Sigmoid colon (tissue), 7 donors: ENCODE measurements around the gene GALNT10. TPM values are rescaled to one million over a fixed set of nuclear protein-coding genes. Genes with fewer than 3 reads are reported as not detected.

Source experiments
- DNase-seq: peaks from one replicate; pipeline ENCODE4 v3.0.0-alpha.2; 2019
- H3K27ac ChIP-seq, 4 donors: fragments of 200-600 bp; sonication (generic); one replicate each; pipeline ENCODE4 v1.5.1; 2016 to 2019; ENCODE audit warnings: mild to moderate bottlenecking in 1 of 4
- H3K27me3 ChIP-seq, 3 donors: fragments of 200-600 bp; sonication (generic); one replicate each; pipeline ENCODE4 v1.5.1; 2019; ENCODE audit warnings: mild to moderate bottlenecking in 1 of 3
- H3K36me3 ChIP-seq, 4 donors: fragments of 200-600 bp; sonication (generic); one replicate each; pipeline ENCODE4 v1.5.1; 2016 to 2019
- H3K4me1 ChIP-seq, 4 donors: fragments of 200-600 bp; sonication (generic); one replicate each; pipeline ENCODE4 v1.5.1; 2017 to 2019
- H3K4me3 ChIP-seq, 4 donors: fragments of 200-600 bp; sonication (generic); one replicate each; pipeline ENCODE4 v1.5.1; 2017 to 2019; ENCODE audit warnings: mild to moderate bottlenecking in 2 of 4, moderate library complexity in 1 of 4
- H3K9me3 ChIP-seq, 4 donors: fragments of 200-600 bp in 3 of 4; sonication (generic) in 3 of 4; one replicate each; pipeline versions ENCODE4 v1.5.1 to v1.6.1; 2013 to 2019
- CTCF ChIP-seq, 4 experiments: fragments of 450-650 bp in 3 of 4; fragments of 200-600 bp in 1 of 4; IDR thresholded peaks; one replicate each; pipeline ENCODE4 v1.5.1; 2016 to 2019; ENCODE audit warnings: antibody characterized with exemption in 4 of 4, mild to moderate bottlenecking in 3 of 4, moderate library complexity in 2 of 4
- EP300 ChIP-seq, 4 donors: sonication (generic); formaldehyde crosslinking; IDR thresholded peaks; one replicate each; pipeline ENCODE4 v1.6.1; 2017; ENCODE audit warnings: antibody characterized with exemption in 4 of 4
- POLR2A ChIP-seq, 2 donors: fragments of 450-650 bp; IDR thresholded peaks; one replicate each; pipeline ENCODE4 v1.6.1; 2016; ENCODE audit warnings: antibody characterized with exemption in 2 of 2, mild to moderate bottlenecking in 2 of 2, moderate library complexity in 2 of 2
- POLR2AphosphoS5 ChIP-seq, 4 donors: sonication (generic); formaldehyde crosslinking; IDR thresholded peaks; one replicate each; pipeline ENCODE4 v1.6.1; 2017; ENCODE audit warnings: antibody characterized with exemption in 4 of 4
- WGBS, 2 donors: extraction: QIAGEN DNeasy Blood & Tissue Kit; methylation state at CpG; one replicate each; pipeline ENCODE4 v1.1.7; 2013; 5-methylcytosine and 5-hydroxymethylcytosine counted together
- intact Hi-C: fragments of 100-400 bp; cut with DNase I; formaldehyde crosslinking; loops from one replicate; pipeline ENCODE4 v1.15.1; 2023
- polyA plus RNA-seq, 3 donors: library from polyadenylated mRNA; stranded (reverse); fragments of 200-250 nt; gene quantifications; one replicate each; pipeline ENCODE4 v1.2.3, GENCODE V29; 2013
- total RNA-seq, 4 donors: library from RNA; depleted of rRNA; stranded (reverse); fragments of >200 nt; gene quantifications; one replicate each; pipeline ENCODE4 v1.1.0, GENCODE V29; 2016
- donor health status: healthy with polysubstance abuse.
- donor health status: Bipolar disorder and iron deficiency.
- donor health status: healthy.

Gene GALNT10
- total and polyA plus RNA-seq, 7 donors = 6.0 to 41.7 (median 24.3) TPM

GRCh38 chr5:154376481-154376880, 185.9 kb downstream of the GALNT10 start:
- intact Hi-C loops = no loop called here

GRCh38 chr5:154377754-154378533, 187.4 kb downstream of the GALNT10 start:
- H3K36me3 ChIP-seq = peaks cover 0 to 62% (median 20%) of the 10 kb centered on the region in 4 donors
- DNase-seq = no peak
- no peaks in the 10 kb centered on the region for H3K9me3 ChIP-seq
- H3K27ac ChIP-seq = no peak overlapping the region
- TF ChIP-seq POLR2AphosphoS5 (IDR thresholded peaks at IDR 0.05) (no peak), CTCF (IDR thresholded peaks at IDR 0.05) (no peak), POLR2A (IDR thresholded peaks at IDR 0.05) (no peak), EP300 (IDR thresholded peaks at IDR 0.05) (no peak)
- H3K27me3 ChIP-seq = no peaks in the 10 kb centered on the region
- H3K4me1 ChIP-seq = no peaks in the 10 kb centered on the region
- no peak overlapping the region for H3K4me3 ChIP-seq
- WGBS, 2 donors = 87 to 89% methylated on average over 4 of the region's 4 CpGs
- intact Hi-C loops = no loop called here

More at GRCh38 chr5:154376481-154376880, 185.9 kb downstream of the GALNT10 start:
- 72 to 85% methylated on average over 4 of the region's 4 CpGs for WGBS, 2 donors
- Histone ChIP-seq H3K36me3 (peaks cover 0 to 48% (median 16%) of the 10 kb centered on the region in 4 donors), H3K4me1 (peaks cover 0 to 11% (median 6%) of the 10 kb centered on the region in 4 donors), H3K27ac (no peak overlapping the region), H3K27me3 (no peaks in the 10 kb centered on the region), H3K4me3 (no peak overlapping the region), H3K9me3 (no peaks in the 10 kb centered on the region)
- TF ChIP-seq POLR2AphosphoS5 (IDR thresholded peaks at IDR 0.05) = no peak
- TF ChIP-seq EP300 (IDR thresholded peaks at IDR 0.05) = no peak
- TF ChIP-seq CTCF (IDR thresholded peaks at IDR 0.05) = no peak
- no peak for TF ChIP-seq POLR2A (IDR thresholded peaks at IDR 0.05)
- DNase-seq = no peak

GRCh38 chr5:154380263-154380662, 189.7 kb downstream of the GALNT10 start:
- Histone ChIP-seq H3K36me3 (peaks cover 0 to 65% (median 20%) of the 10 kb centered on the region in 4 donors), H3K4me3 (no peak overlapping the region), H3K4me1 (no peaks in the 10 kb centered on the region), H3K27ac (no peak overlapping the region), H3K9me3 (no peaks in the 10 kb centered on the region), H3K27me3 (no peaks in the 10 kb centered on the region)
- intact Hi-C loops = no loop called here
- DNase-seq = no peak
- 88 to 95% methylated on average over 12 of the region's 12 CpGs for WGBS, 2 donors
- TF ChIP-seq POLR2A (IDR thresholded peaks at IDR 0.05) (no peak), EP300 (IDR thresholded peaks at IDR 0.05) (no peak), POLR2AphosphoS5 (IDR thresholded peaks at IDR 0.05) (no peak), CTCF (IDR thresholded peaks at IDR 0.05) (no peak)

- no peaks in the 10 kb centered on the region for H3K9me3 ChIP-seq
- H3K4me3 ChIP-seq = no peak overlapping the region
- TF ChIP-seq POLR2A (IDR thresholded peaks at IDR 0.05) = no peak
- no peak for TF ChIP-seq CTCF (IDR thresholded peaks at IDR 0.05)
- TF ChIP-seq POLR2AphosphoS5 (IDR thresholded peaks at IDR 0.05) = no peak
- TF ChIP-seq EP300 (IDR thresholded peaks at IDR 0.05) = no peak
- no peak for DNase-seq
- no peak overlapping the region for H3K27ac ChIP-seq
- H3K36me3 ChIP-seq = peaks cover 0 to 48% (median 16%) of the 10 kb centered on the region in 4 donors
- intact Hi-C loops = no loop called here
- no peaks in the 10 kb centered on the region for H3K4me1 ChIP-seq
- no peaks in the 10 kb centered on the region for H3K27me3 ChIP-seq
- 50 to 74% methylated on average over 9 of the region's 9 CpGs for WGBS, 2 donors
Measured at GRCh38 chr5:154384480-154385235, 194.1 kb downstream of the GALNT10 start.
